ENCODE measurements around the gene ARMH2. TPM values are rescaled to one million over a fixed set of nuclear protein-coding genes. Genes with fewer than 3 reads are reported as not detected.

ARMH2 gene
- total and polyA plus RNA-seq, 4 experiments from 2014 or later, result 0.55 to 4.7 (median 3.1) TPM; not detected in 1

DNA sequence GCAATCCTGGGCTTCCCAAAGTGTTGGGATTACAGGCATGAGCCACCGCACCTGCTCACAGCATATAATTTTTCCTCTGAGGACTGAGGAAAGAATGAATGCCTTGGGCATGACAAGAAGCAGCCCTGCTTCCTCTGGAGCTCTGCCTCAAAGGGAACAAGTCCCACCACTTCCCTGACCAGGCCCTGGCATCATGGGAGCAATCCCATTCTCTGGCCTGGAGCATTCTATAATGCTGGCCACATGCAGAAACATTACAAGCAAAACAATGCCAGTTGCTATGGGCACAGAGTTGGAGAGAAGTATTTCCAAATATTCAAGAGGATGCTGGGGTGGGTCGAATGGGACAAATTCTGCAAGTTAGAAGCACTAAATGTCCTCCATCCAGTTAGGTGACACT lies 41.5 kb upstream of the ARMH2 start:
- POLR2A ChIA-PET (ENCODE audit: partially characterized antibody), result interaction anchor here (1.0 to 2.4 kb wide), 2 partner anchors 178 to 215 kb away, joined by 3 to 6 read pairs; no protein-coding TSS in a partner anchor
- Histone ChIP-seq H3K27ac (ENCODE audit: low read depth, low read length) (peak overlapping the region; percentile 22), H3K4me3 (ENCODE audit: low read length in 2 of 2) (no peak overlapping the region)

DNA sequence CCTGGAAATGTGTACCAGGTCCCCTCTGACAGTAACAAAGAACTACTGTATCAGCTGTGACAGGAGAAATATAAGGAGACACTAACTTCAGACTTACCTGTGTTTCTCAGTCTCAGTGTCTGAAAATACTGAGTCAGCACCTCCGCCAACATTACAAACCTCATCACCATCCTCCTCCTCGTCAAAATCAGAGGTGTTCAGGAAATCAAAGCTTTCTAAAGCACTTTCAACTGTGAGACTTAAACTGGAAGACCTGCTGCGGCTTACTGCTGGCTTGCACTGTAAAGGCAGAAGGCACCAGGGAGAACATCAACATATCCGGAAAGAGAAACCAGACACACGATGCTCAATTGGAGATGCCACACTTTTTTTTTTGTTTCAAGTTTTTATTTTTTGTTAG lies 40.3 kb upstream of the ARMH2 start:
- ChIA-PET CTCF (ENCODE audit: partially characterized antibody) (interaction anchor here (1.0 to 1.9 kb wide), 3 partner anchors 153 to 181 kb away, joined by 4 to 6 read pairs (median 5); no protein-coding TSS in a partner anchor), POLR2A (ENCODE audit: partially characterized antibody) (interaction anchor here (2.4 kb wide), 1 partner anchor 179 kb away, joined by 6 read pairs; no protein-coding TSS in a partner anchor)
- peak overlapping the region in 5 of 8 donors; percentile 6 to 63 (median 35) for H3K4me3 Mint-ChIP-seq
- peak overlapping the region; percentile 45 to 92 (median 77) for H3K27ac Mint-ChIP-seq
- H3K9me3 ChIP-seq (ENCODE audit: control insufficient read depth in 1 of 2, low read length in 2 of 2), result no peaks in the 10 kb centered on the region
- H3K36me3 Mint-ChIP-seq, result peaks cover 84 to 93% of the 10 kb centered on the region in 2 donors
- H3K27ac ChIP-seq (ENCODE audit: low read depth, low read length), result no peak overlapping the region
- H3K4me3 ChIP-seq (ENCODE audit: low read length in 2 of 2), result no peak overlapping the region
- peaks cover 58% of the 10 kb centered on the region for H3K4me1 ChIP-seq (ENCODE audit: insufficient read depth, low read length)
- intact Hi-C loops (cut with micrococcal nuclease), result loop anchor here (5.0 kb wide), 1 partner anchor 233 kb away; no protein-coding TSS in a partner anchor
- peaks cover 80% of the 10 kb centered on the region for H3K36me3 ChIP-seq (ENCODE audit: insufficient read depth, low read length)
- no peaks in the 10 kb centered on the region for H3K27me3 ChIP-seq (ENCODE audit: insufficient read depth, low read length)
- no peaks in the 10 kb centered on the region for H3K9me3 Mint-ChIP-seq
- DNase-seq, result peak in 3 of 5 donors; percentile 19 to 44 (median 32)
- no peaks in the 10 kb centered on the region for H3K27me3 Mint-ChIP-seq
- H3K4me1 Mint-ChIP-seq, result peaks cover 51 to 86% (median 58%) of the 10 kb centered on the region in 4 donors

More for the DNA sequence above, 41.5 kb upstream of the ARMH2 start:
- peaks cover 80% of the 10 kb centered on the region for H3K36me3 ChIP-seq (ENCODE audit: insufficient read depth, low read length)
- no peak for DNase-seq
- H3K9me3 ChIP-seq (ENCODE audit: control insufficient read depth in 1 of 2, low read length in 2 of 2), result no peaks in the 10 kb centered on the region
- CTCF ChIA-PET (ENCODE audit: partially characterized antibody), result interaction anchor here (0.7 to 2.2 kb wide), 4 partner anchors 9 to 178 kb away, joined by 3 to 7 read pairs (median 3); no protein-coding TSS in a partner anchor
- H3K4me1 ChIP-seq (ENCODE audit: insufficient read depth, low read length), result peaks cover 68% of the 10 kb centered on the region
- H3K27me3 ChIP-seq (ENCODE audit: insufficient read depth, low read length), result no peaks in the 10 kb centered on the region
- no peaks in the 10 kb centered on the region for H3K27me3 Mint-ChIP-seq
- peaks cover 0 to 1% (median 0%) of the 10 kb centered on the region in 8 donors for H3K9me3 Mint-ChIP-seq
- peak overlapping the region in 3 of 8 donors; percentile 38 to 66 (median 58) for H3K4me3 Mint-ChIP-seq
- peaks cover 80 to 94% of the 10 kb centered on the region in 2 donors for H3K36me3 Mint-ChIP-seq
- H3K4me1 Mint-ChIP-seq, result peaks cover 53 to 83% (median 60%) of the 10 kb centered on the region in 4 donors
- H3K27ac Mint-ChIP-seq, result peak overlapping the region in 5 of 7 donors; percentile 5 to 89 (median 77)
- intact Hi-C loops (cut with micrococcal nuclease), result no loop called here

DNA sequence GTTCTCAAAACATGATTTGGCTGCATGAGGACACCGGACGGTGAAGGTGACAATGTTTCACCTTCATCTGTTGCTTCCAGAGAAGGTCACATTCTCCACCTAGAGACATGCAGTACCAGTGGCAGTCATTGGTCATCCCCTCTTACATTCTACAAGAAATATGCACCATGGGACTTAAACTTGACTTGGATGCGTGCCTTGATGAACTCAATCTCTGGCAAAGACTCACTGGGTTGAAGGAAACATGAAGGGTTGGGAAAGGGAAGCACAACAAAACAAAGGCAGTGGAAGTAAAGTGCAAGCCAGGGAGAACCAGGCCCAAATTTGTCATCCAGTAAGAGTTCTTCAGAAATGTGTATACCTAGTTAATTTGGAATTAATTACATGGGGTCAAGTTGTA lies 39.4 kb upstream of the ARMH2 start:
- DNase-seq, result no peak
- intact Hi-C loops (cut with micrococcal nuclease), result loop anchor here (5.0 kb wide), 1 partner anchor 234 kb away; no protein-coding TSS in a partner anchor
- Histone ChIP-seq H3K27me3 (ENCODE audit: insufficient read depth, low read length) (no peaks in the 10 kb centered on the region), H3K9me3 (ENCODE audit: control insufficient read depth in 1 of 2, low read length in 2 of 2) (no peaks in the 10 kb centered on the region), H3K4me1 (ENCODE audit: insufficient read depth, low read length) (peaks cover 48% of the 10 kb centered on the region), H3K27ac (ENCODE audit: low read depth, low read length) (no peak overlapping the region), H3K4me3 (ENCODE audit: low read length in 2 of 2) (no peak overlapping the region), H3K36me3 (ENCODE audit: insufficient read depth, low read length) (peaks cover 80% of the 10 kb centered on the region)
- ChIA-PET CTCF (ENCODE audit: partially characterized antibody) (interaction anchor here (1.0 to 1.9 kb wide), 4 partner anchors 18 to 182 kb away, joined by 4 to 6 read pairs (median 4); no protein-coding TSS in a partner anchor), POLR2A (ENCODE audit: partially characterized antibody) (interaction anchor here (0.7 kb wide), 1 partner anchor 440 kb away, joined by 4 read pairs; no protein-coding TSS in a partner anchor)
- Mint-ChIP-seq H3K4me1 (peaks cover 47 to 82% (median 52%) of the 10 kb centered on the region in 4 donors), H3K9me3 (no peaks in the 10 kb centered on the region), H3K4me3 (peak overlapping the region in 1 of 8 donors; percentile 58), H3K36me3 (peaks cover 82 to 91% of the 10 kb centered on the region in 2 donors), H3K27me3 (no peaks in the 10 kb centered on the region), H3K27ac (peak overlapping the region in 5 of 7 donors; percentile 17 to 87 (median 59))

GRCh38 chr6:24836109-24836508 lies 37.4 kb upstream of the ARMH2 start:
- intact Hi-C loops (cut with micrococcal nuclease), result loop anchor here (5.0 kb wide), 1 partner anchor 236 kb away; no protein-coding TSS in a partner anchor
- Mint-ChIP-seq H3K27me3 (no peaks in the 10 kb centered on the region), H3K9me3 (peaks cover 0 to 1% (median 0%) of the 10 kb centered on the region in 8 donors), H3K36me3 (peaks cover 82 to 91% of the 10 kb centered on the region in 2 donors), H3K4me3 (no peak overlapping the region), H3K4me1 (peaks cover 34 to 66% (median 39%) of the 10 kb centered on the region in 4 donors), H3K27ac (peak overlapping the region; percentile 6 to 90 (median 48))
- H3K27ac ChIP-seq (ENCODE audit: low read depth, low read length), result no peak overlapping the region
- no peaks in the 10 kb centered on the region for H3K27me3 ChIP-seq (ENCODE audit: insufficient read depth, low read length)
- H3K4me1 ChIP-seq (ENCODE audit: insufficient read depth, low read length), result peaks cover 29% of the 10 kb centered on the region
- POLR2A ChIA-PET (ENCODE audit: partially characterized antibody), result interaction anchor here (1.0 to 2.6 kb wide), 4 partner anchors 8 to 182 kb away, joined by 3 to 11 read pairs (median 4); no protein-coding TSS in a partner anchor
- H3K9me3 ChIP-seq (ENCODE audit: control insufficient read depth in 1 of 2, low read length in 2 of 2), result no peaks in the 10 kb centered on the region
- CTCF ChIA-PET (ENCODE audit: partially characterized antibody), result interaction anchor here (1.9 to 2.1 kb wide), 2 partner anchors 235 to 249 kb away, joined by 4 to 5 read pairs; no protein-coding TSS in a partner anchor
- H3K36me3 ChIP-seq (ENCODE audit: insufficient read depth, low read length), result peaks cover 80% of the 10 kb centered on the region
- no peak for DNase-seq
- H3K4me3 ChIP-seq (ENCODE audit: low read length in 2 of 2), result no peak overlapping the region

DNA sequence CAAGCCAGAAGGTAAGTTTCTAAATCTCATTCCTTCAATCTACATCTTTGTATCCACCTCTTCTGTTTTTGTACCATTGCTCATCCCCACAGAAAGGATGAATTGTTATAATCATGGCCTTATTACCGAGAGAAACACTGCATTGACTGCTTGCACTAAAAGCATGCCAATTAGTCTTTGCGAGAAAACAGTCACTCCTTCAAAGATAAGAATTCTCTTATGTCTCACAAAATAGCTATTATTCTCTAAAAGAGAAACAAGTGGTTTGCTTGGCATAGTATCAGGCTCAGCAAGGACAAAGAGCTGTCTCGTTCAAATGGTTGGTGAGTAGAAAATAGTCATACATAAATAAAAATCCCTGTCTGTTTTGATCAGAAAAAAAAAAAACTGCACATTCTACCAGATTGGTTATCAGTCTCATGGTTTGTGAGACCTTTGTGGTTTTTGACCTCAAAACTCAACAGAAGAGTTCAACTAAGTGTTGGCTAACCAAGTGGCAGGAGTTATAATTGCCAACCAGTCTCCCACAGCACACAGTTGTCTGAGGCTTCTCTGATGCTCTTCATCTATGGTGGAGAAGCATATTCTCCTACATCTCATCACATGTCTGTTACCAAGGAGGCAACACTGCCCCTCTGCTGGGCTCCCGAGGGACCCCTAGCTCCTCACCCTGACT lies 35.1 kb upstream of the ARMH2 start:
- Histone ChIP-seq H3K27ac (ENCODE audit: low read depth, low read length) (no peak overlapping the region), H3K27me3 (ENCODE audit: insufficient read depth, low read length) (no peaks in the 10 kb centered on the region), H3K36me3 (ENCODE audit: insufficient read depth, low read length) (peaks cover 76% of the 10 kb centered on the region), H3K9me3 (ENCODE audit: control insufficient read depth in 1 of 2, low read length in 2 of 2) (no peaks in the 10 kb centered on the region), H3K4me1 (ENCODE audit: insufficient read depth, low read length) (peaks cover 6% of the 10 kb centered on the region), H3K4me3 (ENCODE audit: low read length in 2 of 2) (no peak overlapping the region)
- Mint-ChIP-seq H3K36me3 (peaks cover 76 to 86% of the 10 kb centered on the region in 2 donors), H3K4me1 (peaks cover 12 to 48% (median 22%) of the 10 kb centered on the region in 4 donors), H3K4me3 (peak overlapping the region in 1 of 8 donors; percentile 58), H3K27ac (peak overlapping the region; percentile 42 to 84 (median 68)), H3K9me3 (peaks cover 0 to 3% (median 0%) of the 10 kb centered on the region in 8 donors), H3K27me3 (no peaks in the 10 kb centered on the region)
- no peak for DNase-seq
- ChIA-PET CTCF (ENCODE audit: partially characterized antibody) (interaction anchor here (0.7 to 2.1 kb wide), 6 partner anchors 12 to 193 kb away, joined by 3 to 4 read pairs (median 4); no protein-coding TSS in a partner anchor), POLR2A (ENCODE audit: partially characterized antibody) (interaction anchor here (0.8 to 1.6 kb wide), 4 partner anchors 10 to 199 kb away, joined by 3 to 4 read pairs (median 3); no protein-coding TSS in a partner anchor)
- intact Hi-C loops (cut with micrococcal nuclease), result no loop called here

GRCh38 chr6:24832794-24833193 lies 34.1 kb upstream of the ARMH2 start:
- Mint-ChIP-seq H3K27ac (peak overlapping the region in 4 of 7 donors; percentile 53 to 84 (median 68)), H3K4me3 (peak overlapping the region in 1 of 8 donors; percentile 10), H3K9me3 (peaks cover 0 to 6% (median 0%) of the 10 kb centered on the region in 8 donors), H3K36me3 (peaks cover 81 to 84% of the 10 kb centered on the region in 2 donors), H3K4me1 (peaks cover 10 to 52% (median 20%) of the 10 kb centered on the region in 4 donors), H3K27me3 (no peaks in the 10 kb centered on the region)
- H3K27me3 ChIP-seq (ENCODE audit: insufficient read depth, low read length), result no peaks in the 10 kb centered on the region
- peaks cover 5% of the 10 kb centered on the region for H3K4me1 ChIP-seq (ENCODE audit: insufficient read depth, low read length)
- peaks cover 72% of the 10 kb centered on the region for H3K36me3 ChIP-seq (ENCODE audit: insufficient read depth, low read length)
- DNase-seq, result no peak
- no peaks in the 10 kb centered on the region for H3K9me3 ChIP-seq (ENCODE audit: control insufficient read depth in 1 of 2, low read length in 2 of 2)
- ChIA-PET CTCF (ENCODE audit: partially characterized antibody) (interaction anchor here (1.1 to 2.1 kb wide), 4 partner anchors 25 to 185 kb away, joined by 3 to 5 read pairs (median 4); no protein-coding TSS in a partner anchor), POLR2A (ENCODE audit: partially characterized antibody) (interaction anchor here (0.9 to 1.6 kb wide), 4 partner anchors 9 to 193 kb away, joined by 3 to 4 read pairs (median 3); no protein-coding TSS in a partner anchor)
- intact Hi-C loops (cut with micrococcal nuclease), result no loop called here
- no peak overlapping the region for H3K27ac ChIP-seq (ENCODE audit: low read depth, low read length)
- no peak overlapping the region for H3K4me3 ChIP-seq (ENCODE audit: low read length in 2 of 2)
